ENCODE data around the gene TMPRSS13.

- TF ChIP-seq SP1 (IDR thresholded peaks at IDR 0.05) (no peak), NFRKB (IDR thresholded peaks at IDR 0.05) (no peak), ELF4 (IDR thresholded peaks at IDR 0.05) (no peak), BHLHE40 (IDR thresholded peaks at IDR 0.05; ENCODE audit: borderline replicate concordance) (no peak)
These were observed 73.9 kb downstream of the TMPRSS13 start for GRCh38 chr11:117855186-117855845.

Measured in HEK293T (cell line).